Cortex of kidney (tissue), 1 donor: ENCODE measurements around the gene SPOCK1.

Experiments
- DNase-seq: peaks from one replicate; lab custom pipeline; 2025; lab: John Stamatoyannopoulos, UW

SPOCK1 gene

DNA sequence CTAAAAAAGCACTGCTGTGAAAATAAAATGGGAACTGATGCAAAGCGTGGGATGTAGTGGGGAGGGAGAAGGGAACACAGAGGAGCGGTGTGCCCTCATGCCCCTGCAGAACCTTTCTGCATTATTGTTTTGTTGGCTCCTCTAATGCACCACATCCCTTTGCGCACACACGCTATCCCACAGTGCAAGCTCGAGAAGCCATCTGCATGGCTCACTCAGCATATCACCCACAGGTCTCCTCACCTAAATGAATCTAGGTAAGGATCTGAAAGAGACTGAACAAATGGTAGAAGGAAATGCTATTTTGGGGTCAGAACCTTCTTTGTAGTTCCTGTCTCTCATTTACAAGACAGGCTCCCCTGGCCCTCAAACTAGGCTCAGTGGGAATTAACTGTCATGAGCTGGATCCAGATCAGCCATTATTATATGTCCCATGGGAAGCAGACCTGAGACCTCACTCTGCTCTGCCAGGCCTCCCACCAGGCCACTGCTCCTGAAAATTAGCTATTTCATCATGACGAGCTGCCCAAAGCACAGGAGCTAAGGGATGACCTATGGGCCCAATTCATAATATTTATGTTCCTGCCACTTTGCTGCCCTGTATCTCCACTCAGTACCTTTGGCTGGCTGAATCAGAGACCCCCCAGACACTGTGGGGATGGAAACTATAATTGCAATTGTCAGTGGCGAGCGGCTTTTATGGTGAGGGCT is 169.4 kb downstream of the SPOCK1 start:
- no peak for DNase-seq

DNA sequence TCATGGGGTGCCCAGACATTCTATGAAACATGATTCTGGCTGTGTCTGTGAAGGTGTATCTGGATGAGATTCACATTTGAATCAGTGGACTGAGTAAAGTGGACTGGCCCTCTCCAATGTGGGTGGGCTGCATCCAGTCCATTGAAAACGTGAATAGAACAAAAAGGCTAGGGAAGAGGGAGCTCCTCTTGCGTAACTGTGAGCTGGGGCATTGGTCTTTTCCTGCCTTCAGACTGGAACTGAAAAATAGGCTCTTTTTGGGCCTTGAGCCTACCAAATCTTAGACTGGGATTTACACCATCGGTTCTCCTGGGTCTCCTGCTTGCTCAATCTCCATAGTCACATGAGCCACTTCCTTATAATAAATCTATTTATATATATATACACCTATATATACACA is 170.1 kb downstream of the SPOCK1 start:
- no peak for DNase-seq

DNA sequence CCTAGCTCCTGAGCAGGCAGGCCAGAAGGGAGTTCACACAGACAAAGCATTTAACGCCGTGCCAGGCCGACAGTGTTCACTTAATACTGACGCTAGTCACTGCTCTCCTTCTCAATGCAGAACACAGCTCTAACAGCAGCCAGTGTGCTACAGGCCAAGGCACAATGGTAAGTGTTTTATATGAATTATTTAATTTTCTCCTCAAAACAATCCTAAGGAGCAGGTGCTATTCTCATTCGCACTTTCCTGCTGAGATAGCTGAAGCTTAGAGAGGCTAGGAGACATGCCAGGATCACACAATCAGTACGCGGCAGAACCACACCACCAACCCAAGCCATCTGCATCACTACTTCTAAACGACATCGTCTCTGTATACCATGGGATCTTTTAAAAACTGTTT is 170.7 kb downstream of the SPOCK1 start:
- DNase-seq, result no peak

DNA sequence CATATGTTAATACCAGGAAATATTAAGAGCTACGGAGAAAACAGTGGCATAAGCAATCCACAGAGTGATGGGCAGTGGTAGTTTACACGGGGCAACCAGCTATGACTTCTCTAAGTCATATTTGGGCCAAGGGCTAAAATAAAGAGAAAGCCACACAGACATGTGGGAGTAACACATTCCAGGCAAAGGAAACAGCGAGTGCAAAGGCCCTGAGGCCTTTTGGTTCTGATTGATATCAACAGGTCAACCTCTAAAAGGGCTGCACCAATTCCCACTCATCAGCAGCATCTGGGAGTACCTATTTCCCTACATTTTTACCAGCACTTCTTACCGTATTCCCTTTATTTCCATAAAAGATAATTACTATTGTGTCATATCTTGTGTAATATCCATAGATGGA is 173.4 kb downstream of the SPOCK1 start:
- no peak for DNase-seq

DNA sequence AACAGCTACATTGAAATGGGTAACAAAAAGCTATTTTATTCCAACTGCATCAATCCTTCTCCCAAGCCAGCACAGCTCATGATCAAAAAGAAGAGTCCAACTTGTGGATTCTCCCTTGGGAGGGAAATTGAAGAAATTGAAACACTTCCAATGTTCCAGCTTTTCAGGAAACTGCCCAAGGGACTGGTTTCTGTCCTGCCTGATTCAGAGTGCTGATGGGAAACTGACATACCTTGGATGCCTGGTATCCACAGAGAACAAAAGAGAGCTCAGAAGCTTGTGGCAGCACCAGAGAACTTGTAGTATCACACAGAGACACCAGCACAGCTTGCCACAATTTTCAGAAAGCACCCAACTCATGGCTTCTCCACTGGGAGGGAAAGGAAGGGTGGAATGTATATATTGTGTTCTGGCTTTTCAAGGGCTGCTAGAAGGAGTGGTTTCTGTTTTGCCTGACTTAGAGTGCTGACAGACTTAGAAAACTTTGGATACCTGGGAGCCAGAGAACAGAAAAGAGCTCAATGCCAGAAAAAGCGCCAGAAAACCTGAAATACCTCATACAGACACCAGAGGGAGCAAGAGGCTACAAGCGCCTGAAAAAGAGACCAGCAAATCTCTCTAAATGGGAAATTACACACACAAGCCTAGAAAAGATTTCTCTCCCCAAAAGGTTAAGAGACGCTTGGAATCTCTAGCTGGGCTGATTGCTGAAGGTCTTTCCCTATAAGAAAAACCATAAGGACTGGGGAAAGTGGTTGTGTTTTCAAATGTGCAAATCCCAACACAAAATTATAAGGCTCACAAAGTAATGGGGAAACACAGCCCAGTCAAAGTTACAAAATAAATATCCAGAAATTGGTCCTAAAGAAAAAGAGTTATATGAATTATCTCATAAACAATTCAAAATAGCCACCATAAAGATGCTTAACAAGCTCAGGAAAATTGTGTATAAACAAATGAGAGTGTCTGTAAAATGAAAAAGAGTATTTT is 178.8 kb downstream of the SPOCK1 start:
- DNase-seq, result no peak

DNA sequence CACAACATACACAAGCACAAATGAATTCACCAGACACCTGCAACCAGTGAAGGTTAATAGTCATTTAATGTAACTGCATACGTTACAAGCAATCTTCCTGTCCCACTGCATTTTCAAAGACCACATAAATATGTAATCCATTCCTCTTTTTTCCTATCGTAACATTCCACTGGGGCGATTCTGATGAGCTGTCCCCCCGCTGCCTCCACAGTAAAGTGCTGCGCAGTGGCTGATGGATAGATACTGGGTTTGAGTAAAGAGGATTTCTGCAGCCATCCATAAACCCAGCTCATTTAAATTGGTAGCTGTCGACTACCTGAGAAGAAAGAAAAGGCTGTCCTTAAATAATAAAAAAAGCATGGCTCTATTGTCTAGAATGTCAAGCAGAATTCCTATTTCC is 181.1 kb downstream of the SPOCK1 start:
- no peak for DNase-seq

DNA sequence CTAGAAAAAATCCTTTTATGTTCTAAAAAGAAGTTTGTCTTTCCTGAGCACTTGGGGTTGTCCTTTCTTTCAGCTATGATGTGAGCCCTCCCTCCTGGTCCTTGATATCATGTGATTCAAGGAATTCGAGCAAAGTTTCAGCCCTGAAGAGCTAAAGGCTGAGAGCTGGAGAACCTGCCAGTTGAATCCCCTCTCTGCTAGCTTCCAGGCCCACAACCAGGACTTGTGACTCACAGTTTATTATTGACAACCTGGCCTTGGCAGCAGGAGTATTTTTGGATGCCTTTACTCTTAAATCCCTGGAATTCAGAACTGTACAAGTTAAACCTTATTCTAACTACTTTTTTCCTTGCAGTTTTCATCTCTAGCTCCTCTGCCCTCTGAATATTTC is 182.8 kb downstream of the SPOCK1 start:
- no peak for DNase-seq

DNA sequence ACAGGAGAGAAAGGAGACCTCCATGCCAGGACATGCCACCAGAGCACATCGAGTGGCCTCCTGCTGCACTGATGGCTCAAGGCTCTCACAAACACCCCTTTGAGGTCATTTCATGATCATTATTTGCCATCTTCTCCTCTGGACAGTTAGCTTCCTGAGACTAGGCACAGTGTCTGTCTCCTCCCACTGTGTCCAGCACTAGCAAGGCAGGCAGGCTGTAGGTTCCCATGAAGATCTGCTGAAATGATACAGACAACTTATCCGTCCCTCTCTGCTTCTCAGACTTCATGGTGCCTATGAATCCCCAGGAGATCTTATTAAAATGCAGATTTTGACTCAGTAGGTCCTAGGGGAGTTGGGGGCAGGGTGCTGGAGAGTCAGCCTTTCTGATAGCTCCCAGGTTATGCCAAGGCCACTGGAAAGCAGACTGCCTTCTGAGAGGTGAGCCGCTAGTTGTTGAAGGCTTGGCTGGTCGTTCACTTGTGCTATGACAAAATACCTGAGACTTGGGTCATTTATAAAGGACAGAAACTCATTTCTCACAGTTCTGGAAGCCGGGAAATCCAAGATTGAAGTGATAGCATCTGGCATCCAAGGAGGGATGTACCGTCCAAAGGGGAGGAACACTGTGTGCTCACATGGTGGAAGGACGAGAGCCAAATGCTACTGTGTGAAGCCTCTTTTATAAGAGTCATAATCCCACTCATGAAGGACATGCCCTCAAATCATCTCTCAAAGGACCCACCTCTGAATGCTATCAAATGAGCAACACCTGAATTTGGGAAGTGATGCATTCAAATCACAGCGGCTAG is 183.4 kb downstream of the SPOCK1 start:
- DNase-seq, result no peak

DNA sequence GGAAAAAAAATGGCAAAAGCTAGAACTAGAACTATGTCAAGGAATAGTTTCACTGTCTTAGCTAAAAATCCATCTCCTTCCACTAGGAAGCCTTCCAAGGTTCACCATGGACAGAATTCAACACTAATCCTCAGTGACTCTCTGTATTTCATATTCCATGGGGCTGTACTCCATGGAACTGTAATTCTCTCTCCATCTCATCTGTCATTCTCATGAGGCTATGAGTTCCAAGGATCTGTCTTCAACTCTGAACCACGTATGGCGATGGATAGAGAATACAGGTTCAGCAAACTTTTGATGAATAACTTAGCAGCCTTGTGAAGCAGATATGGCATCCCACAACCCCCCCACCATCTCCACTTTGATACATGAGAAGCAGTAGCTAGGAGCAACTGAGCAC is 184.0 kb downstream of the SPOCK1 start:
- no peak for DNase-seq

DNA sequence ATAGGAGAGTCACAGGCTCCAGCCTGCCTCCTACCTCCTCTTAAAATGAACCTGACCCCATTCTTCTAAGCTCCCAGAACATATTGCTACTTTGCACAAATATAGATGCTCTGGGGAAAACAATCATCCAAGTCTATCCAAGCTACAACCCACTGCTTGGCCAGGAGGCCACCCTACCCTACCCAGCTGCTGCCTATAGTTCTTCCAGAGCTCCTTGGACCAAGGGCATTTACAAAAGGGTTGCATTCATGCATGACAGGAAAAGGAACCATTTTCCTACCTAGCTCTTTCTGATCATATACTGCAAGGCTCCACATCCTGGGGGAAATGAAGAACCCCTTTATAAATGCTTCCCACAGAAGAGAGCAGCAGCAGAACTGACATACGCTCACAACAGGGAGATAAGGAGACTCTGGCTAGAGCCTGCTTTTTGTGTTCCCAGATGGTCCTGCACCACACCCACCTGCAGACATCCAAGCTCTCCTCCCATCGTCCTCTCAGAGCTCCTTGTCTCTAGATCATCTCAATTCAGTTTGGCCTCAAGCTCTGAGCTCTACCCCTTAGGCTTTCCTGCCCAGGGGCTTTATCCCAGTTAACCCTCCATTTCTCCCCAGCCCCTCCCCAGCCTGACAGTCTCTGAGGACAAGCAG is 185.5 kb downstream of the SPOCK1 start:
- no peak for DNase-seq

DNA sequence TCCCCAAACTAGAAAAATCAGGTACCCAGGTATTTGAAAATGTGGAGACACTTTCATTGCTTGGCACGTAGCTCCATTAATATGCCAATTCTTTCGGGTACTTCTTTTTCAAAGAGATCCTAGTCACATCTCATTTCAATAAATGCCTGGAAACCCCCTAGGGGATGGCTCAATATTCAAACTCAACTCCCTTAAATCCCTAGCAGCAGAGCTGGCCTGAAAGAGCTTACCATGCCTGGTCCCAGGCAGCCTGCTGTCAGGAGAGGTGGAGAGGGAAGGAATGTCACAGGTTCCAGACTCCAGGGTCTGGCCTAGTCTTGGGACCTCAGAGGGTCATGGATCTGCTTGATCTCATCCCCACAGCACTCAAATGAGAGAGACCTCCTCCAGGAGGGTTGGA is 187.1 kb downstream of the SPOCK1 start:
- no peak for DNase-seq

DNA sequence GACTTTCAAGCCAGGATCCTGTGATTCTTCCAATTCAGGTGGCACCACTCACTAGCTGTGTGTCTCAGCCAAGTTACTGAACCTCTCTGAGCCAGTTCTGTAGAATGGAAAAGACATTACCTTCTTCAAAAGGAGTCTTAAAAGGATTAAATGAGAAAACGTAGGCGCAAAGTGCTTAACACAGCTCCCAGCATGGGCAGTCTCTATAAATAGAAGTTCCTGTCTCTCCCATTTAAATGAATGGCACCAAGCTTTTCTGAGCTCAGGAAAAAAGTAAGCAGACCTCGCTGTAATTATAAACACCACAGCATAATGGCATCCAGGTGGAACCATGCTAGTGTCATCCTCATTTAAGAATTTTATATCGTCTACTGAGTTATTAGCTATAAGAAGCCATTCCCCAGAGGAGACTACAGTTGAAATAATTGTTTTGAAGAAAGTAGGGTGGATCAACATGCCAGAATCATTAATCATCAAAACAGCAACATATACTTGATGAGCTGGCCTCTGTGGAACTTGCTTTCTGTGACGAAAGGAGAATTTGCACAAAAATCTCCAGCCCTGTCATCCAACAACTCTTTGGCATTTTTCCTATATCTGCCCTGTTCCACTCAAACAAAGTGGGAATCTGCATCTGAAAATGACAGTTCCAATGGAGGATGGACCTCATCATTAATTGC is 188.9 kb downstream of the SPOCK1 start:
- no peak for DNase-seq

DNA sequence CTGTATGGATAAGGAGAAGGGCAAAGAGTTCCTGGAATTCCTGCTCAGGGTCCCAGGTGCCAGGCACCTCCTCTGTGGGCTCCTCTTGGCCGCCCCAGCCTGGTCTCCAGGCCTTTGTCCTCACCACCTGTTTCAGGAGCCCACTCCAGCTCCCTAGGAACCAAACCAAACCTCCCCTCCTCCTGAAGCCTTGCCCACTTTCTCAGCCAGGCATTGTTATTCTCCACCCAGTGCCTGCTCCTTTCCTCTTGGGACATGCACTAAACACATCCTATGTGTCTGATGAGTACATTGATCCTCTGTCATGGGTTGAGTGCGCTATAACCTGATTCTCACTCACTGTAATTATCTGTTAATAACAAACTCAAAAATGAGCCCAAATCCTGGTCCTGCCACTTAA is 189.8 kb downstream of the SPOCK1 start:
- DNase-seq, result no peak

DNA sequence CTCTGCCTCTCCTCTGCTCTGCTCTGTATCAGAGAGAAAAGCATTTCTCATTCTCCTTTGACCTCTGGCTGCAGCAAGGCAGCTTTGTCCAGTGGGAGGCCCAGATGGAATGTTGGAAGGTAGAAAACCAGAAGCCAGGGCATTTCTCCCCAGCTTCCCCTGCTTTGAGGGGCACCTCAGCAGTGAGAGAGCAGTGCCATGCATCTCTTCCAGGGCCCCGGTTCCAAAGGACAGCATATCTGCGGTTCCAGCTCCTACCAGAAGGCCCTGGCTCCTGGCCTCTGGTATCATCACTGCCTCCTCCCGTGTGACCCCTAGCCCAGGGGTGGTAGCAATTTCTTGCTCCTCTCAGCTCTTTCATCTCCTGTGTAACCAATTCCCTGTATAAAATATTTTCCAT is 190.8 kb downstream of the SPOCK1 start:
- no peak for DNase-seq

DNA sequence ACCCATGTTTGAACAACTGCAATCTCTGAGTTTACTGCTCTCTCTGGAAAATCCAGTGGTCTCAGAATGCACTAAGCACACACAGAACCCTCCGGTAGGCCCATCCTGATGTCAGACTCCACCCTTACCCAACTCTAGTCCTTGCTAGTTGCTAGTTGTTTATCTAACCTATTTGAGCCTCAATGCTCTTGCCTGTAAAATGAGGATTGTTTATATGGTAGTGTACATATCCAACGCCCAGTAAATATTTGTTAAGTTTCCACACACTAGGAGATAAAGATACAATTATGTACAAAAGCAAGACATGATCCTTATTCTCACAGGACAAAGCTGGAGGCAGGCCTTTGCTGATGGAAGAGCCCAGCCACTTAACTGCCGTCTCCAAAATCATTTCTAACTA is 192.2 kb downstream of the SPOCK1 start:
- no peak for DNase-seq

DNA sequence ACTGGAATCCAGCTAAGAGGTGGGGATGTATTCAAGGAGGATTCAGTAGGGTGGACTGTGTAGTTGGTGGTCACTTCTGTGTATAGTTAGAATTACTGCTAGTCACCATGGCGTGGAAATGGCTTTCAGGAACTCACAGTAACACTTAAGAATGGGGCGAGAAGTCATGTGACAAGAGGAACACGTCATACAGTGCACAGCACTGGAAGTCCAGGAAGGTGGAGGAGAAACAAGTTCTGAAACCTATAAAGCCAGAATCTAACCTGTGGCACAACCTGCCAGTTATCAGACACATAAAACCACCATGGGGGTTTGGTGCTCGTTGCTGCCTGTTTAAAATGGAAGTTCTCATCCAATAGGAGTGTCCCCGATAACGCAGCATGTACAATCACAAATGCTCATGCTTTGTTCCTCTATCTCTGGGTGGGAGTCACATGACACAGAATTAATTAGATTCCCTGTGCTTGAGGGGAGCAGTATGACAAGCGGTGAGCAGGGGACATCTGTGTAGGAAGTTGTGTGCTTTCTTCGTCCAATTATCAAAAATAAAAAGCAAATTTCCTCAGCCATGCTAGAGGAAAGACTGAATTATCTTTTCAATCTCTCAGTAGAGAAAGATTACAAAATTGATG is 193.0 kb downstream of the SPOCK1 start:
- DNase-seq, result no peak

DNA sequence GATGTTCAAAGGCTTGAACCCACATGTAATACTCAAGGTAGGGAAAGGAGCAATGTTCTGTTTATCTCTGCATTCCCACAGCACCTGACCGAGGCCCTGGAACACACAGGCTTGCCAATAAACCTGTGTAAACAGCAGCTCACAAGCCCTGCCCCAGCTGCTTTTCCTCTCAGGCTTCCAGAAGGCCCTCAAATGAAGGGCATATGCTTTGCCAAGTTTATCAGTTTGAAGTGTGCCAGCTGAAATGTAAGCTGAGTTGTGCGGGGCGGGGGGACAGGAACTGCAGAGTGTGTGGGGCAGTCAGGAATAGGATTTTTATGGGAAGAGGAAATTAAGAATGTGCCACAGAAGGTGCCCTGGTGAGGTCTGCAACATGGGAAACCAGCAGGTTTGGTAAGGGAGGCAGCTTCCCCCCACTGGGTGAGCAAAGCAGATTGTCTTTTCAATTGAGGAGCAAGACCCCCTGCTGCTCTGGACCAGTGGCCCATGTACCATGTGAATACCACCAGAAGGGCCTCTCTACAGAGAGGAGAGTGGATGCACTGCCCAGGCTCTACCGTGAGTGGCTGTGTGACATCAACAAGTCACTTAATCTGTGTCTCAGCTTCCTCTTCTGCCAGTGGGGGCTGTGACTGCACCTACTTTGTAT is 194.8 kb downstream of the SPOCK1 start:
- no peak for DNase-seq

DNA sequence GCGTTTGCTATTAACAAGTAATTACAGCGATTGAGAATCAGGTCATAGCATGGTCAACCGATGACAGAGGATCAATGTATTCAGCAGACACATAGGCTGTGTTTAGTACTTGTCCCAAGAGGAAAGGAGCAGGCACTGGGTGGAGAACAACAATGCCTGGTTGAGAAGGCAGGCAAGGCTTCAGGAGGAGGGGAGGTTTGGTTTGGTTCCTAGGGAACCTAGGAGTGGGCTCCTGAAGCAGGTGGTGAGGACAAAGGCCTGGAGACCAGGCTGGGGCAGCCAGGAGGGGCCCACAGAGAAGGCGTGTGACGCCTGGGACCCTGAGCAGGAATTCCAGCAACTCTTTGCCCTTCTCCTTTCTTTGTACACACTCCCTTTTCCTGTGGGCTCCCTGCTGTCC is 195.6 kb downstream of the SPOCK1 start:
- DNase-seq, result no peak

DNA sequence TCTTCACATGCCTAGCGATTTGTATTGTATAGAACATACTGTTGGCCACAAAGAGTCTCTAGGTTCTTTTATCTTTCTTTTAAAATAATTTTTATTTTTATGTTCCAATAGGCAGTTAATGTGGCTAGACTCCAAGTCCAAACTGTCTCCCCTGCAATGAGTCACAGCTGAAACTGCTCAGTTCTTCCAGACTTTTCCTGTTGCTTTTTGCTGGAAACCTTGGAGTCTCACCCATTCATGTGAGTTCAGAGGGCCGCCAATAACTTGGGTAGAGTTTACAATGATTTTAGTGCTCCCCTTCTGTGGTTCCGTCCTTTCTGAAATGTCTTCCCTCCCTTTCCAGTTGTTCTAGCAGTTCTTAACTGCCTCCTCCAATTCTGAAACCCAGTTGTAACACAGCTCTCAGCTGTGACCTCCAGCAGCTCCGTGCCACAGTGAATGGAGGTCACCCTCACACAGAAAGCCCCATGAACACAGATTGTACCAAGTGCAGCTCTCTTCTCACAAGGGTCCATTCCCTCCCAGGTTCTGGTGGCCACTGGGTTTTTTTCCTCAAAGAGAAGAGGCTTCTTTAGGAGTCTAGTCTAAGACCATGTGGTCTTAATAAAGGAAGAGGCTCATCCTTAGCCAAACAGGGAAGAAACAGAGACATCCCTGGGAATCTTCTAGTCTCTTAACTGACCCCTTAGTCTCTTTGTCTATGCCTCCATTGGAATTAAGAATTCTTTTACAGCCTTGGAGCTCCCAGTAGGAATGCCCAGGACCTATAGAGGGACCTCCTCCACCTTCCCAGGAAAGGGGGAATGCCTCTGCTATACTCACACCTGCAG is 198.5 kb downstream of the SPOCK1 start:
- no peak for DNase-seq
